COR-L47 (cell line): ENCODE measurements around the gene PLLP.
"Not testable (repeated sequence)": the region's sequence is repeated elsewhere in the genome, so short reads cannot be mapped to it uniquely, and the experiment has no call there.

Experiments used
- DNase-seq: peaks from one replicate; lab custom pipeline; 2025; lab: John Stamatoyannopoulos, UW

PLLP gene

DNA sequence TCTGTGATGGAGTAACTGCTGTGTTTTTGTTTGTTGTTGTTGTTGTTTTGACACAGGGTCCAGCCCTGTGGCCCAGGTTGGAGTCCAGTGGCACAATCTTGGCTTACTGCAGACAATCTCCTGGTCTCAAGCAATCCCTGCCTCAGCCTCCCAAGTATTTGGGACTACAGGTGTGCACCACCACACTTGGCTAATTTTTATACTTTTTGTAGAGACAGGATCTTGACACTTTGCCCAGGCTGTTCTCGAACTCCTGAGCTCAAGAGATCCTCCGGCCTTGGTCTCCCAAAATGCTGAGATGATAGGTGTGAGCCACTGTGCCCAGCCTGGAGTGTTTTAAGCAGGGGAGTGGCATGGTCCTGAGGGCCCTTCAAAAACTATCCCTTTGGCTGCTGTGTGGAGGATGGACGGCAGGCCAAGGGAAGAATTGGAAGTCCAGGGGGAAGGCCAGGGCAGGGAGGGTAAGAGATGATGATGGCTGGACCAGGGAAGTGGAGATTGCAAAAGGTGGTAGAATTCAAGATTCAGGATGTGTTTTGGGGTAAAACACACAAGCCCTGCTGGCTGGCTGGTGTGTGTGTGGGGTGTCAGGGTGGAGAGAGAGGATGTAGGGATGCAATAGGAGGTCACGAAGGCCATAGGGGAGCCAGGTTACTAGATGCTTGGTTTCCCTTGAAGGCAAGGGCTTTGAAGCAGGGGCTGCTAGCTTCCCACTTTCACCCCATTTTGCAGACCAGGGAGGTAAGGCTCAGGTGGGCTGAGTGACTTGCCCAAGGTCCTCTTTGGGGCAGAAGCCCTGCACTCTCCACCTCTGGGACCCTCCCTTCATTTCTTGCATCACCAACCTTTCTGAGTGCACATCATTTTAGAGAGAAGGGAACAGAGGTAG, 18.8 kb upstream of the PLLP start:
- DNase-seq = no peak

DNA sequence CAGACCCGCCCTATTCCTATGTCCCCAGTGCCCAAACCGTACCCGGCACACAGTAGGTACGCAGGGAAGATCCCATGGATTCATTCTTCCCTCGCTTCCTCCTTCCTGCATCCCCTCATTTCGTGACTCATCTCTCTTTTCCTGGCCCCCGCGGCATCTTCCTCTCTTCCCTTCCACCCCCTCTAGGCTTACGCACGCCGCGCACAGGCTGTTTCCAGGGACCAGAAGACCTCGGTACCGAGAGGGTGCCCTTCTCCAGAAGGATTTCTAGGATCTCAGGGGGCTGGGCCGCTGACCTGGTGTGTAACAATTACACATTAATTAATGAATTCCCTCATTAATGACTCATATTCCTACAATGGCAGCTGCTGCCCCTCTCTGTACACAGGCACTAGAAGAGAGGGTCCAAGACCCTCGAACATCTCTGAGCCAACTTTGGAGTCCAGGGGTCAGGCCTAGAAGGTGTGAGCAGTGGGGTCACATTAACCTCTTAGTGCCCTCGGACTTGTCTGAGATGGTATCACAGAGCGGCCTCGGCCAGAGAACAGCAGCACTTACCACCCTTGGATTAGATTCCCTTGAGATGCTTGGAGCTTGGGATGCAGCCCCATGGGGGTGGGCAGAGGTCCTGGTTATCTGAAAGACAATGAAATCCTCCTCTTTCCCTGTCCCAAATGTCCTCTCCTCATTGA, 16.8 kb upstream of the PLLP start:
- DNase-seq = no peak

- peak; percentile 98 for DNase-seq
These were observed 16.1 kb upstream of the PLLP start for GRCh38 chr16:57300387-57301125.

DNA sequence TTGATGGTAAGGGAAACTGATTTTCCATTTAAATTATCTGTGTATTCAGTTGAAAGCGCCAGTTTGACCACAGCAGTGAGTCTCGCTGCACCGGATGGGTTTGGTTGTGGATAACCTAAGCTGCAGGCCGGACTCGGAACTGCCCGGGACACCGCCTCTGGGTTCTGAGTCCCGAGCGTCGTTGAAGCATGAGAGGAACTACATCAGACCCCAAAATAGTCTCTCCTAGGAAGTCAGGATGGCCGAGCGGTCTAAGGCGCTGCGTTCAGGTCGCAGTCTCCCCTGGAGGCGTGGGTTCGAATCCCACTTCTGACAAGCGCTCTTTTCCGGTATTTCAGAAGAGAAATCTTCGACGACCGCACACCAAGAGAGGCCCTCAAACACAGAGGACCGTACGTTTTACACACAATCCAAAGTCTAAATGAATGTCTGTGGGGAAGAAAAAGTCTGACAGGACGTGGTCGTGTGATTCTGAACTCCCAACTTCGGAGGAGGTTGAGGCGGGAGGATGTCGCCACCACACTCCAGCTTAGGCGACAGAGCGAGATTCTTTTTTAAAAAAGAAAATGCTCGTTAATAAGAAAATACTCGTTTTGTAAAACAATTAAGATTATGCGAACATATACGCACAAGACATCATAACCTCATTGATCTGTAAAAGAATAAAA, 15.4 kb upstream of the PLLP start:
- DNase-seq = peak; percentile 90

GRCh38 chr16:57299009-57299718, 14.7 kb upstream of the PLLP start:
- peak; percentile 61 for DNase-seq

DNA sequence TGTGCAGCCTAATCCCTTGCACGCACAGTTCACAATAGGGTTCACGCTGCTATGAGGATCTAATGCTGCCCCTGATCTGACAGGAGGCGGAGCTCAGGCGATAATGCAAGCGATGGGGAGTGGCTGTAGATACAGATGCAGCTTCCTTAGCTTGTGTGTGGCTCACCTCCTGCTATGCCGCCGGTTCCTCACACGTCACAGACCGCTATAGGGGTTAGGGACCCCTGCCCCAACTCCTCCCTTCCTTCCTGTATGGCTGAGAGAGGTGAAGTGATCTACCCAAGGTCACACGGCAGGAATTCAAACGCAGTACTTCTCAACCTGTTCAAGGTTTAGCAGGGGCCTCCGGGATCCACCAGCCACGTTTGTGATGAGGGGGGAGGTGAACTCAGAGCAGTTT, 13.4 kb upstream of the PLLP start:
- no peak for DNase-seq

- DNase-seq = no peak
These were observed 5.2 kb upstream of the PLLP start for GRCh38 chr16:57289391-57290257.

- DNase-seq = no peak
These were observed 907 bp upstream of the PLLP start for GRCh38 chr16:57285379-57285778.

DNA sequence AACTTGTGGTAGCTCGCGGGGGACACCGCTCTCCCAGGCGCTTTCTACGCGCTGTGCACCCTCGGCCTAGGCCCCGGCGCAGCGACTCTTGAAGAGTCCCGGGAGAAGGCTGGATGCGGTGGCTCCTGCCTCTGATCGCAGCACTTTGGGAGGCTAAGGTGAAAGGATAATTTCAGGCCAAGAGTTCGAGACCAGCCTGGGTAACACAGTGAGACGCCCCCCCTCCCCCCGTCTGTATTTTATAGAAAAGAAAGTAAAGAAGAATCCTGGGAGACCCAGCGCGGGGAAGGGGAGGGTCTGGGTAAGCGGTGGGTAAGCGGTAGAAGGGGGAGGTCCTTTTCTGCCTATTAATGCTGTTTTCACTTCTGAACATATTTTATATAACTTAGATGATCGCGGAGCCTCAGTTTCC, 486 bp upstream of the PLLP start:
- no peak for DNase-seq

DNA sequence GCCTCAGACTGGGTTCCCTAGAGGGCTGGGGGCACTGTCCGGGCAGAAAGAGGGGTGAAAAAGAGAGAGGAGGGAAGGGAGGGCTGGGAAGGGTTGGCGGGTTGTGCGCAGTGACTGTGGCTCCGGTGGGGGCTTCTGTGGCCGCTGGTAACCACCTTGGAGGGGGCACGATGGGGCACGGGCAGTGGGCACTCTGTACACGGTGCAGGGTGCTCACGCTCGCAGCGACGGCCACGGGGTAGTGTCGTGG, 588 bp downstream of the PLLP start:
- DNase-seq = no peak

- DNase-seq = no peak
These were observed 1.1 kb downstream of the PLLP start for GRCh38 chr16:57283214-57283958.

GRCh38 chr16:57282510-57283213, 1.8 kb downstream of the PLLP start:
- no peak for DNase-seq

DNA sequence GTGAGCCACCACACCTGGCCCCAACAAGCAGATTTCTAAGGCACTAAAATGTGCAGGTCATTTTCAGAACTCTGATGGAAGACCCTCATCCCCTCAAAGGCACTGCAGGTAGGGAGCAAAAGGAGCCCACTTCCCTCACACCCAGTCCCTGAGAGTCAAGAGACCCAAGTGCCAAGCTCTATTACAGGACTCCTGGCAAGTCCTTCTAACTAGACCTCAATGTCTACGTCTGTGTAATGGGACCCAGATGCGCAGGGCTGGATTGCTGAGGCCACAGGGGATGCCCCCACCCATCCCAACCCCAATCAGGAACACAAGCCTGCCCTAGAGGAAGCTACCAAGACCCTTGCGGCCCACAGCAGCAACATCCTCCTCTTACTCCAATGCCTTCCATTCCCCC, 2.7 kb downstream of the PLLP start:
- DNase-seq = no peak

GRCh38 chr16:57279780-57280638, 4.5 kb downstream of the PLLP start:
- no peak for DNase-seq

DNA sequence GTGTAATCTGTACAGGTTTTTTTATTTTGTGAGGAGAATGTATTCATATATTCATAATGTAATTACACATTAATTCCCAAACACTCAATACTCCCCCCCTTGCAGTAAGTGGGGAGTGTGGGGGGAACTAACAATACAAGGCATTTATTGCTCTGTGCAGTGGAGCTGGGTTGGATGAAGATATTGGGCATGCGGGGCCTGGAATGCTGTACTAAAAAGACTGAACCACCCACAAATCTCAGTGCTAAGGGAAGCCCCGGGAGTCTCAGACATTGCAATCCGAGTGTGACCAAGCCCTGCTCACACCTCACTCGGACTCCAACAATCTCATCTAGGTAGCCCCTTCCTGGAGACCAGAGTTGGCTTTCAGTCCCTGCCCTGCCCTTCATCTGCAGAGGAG, 6.0 kb downstream of the PLLP start:
- no peak for DNase-seq

DNA sequence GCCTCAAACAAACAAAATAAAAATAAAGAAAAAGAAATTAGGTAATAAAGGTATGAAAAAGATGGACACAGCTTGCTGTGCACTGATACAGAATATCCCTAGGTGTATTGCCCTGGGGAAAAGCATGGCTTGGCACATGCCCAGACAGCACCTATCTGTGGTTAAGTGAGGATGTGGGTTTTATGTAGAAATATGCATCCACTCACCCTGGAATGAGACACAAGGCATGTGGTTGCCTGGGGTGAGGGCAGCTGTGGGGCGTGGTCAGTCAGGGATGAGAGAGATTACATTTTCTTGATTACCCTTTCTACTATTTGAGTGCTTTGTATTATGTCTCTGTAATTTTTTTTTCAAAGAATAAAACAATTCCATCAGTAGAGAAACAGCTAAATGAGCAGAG, 6.9 kb downstream of the PLLP start:
- DNase-seq = no peak

DNA sequence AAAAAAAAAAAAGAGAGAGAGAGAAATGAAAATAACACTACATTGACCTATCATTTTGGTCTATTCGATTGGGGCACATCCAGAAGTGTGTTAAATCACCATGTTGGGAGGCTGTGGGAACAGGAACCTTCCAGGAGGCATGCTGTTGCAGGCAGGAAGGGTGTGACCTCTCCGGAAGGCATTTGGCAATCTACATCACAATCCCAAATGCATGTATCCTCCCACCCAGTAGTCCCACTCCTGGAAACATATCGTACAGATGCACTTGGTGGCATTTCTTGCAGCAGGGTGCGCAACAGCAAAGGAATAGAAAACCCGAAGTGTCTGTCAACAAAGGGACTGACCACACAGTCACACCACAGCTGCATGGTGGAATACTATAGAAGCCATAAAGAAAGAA, 7.9 kb downstream of the PLLP start:
- no peak for DNase-seq

DNA sequence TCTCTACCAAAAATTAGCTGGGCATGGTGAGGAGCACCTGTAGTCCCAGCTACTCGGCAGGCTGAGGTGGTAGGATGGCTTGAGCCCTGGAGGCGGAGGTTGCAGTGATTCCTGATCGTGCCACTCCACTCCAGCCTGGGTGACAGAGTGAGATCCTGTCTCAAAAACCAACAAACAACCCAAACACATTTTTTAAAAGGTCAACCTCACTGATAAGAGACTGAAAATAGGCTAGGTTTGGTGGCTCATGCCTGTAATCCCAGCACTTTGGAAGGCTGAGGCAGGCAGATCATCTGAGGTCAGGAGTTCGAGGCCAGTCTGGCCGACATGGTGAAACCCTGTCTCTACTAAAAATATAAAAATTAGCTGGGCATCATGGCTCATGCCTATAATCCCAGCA, 8.5 kb downstream of the PLLP start:
- not testable (repeated sequence) for DNase-seq

GRCh38 chr16:57273826-57274225, 10.6 kb downstream of the PLLP start:
- no peak for DNase-seq
